COLO668 (cell line): Measurements from ENCODE around the gene SNRNP25.
"Not testable (repeated sequence)": the region's sequence is repeated elsewhere in the genome, so short reads cannot be mapped to it uniquely, and the experiment has no call there.

ENCODE experiments used
- DNase-seq: peaks from one replicate; lab custom pipeline; 2025; ENCODE audit not compliant: unreplicated experiment; lab: John Stamatoyannopoulos, UW

Gene SNRNP25

GRCh38 chr16:53346-54236, at the start of gene SNRNP25, which contains the start of gene POLR3K:
Gene SNRNP25 (plus strand): TSS chr16:53828. CDS start chr16:54017, 189 bp downstream.
Gene POLR3K (minus strand): TSS chr16:53608. CDS start chr16:53586, 22 bp downstream.
- peak; percentile 98 for DNase-seq

DNA sequence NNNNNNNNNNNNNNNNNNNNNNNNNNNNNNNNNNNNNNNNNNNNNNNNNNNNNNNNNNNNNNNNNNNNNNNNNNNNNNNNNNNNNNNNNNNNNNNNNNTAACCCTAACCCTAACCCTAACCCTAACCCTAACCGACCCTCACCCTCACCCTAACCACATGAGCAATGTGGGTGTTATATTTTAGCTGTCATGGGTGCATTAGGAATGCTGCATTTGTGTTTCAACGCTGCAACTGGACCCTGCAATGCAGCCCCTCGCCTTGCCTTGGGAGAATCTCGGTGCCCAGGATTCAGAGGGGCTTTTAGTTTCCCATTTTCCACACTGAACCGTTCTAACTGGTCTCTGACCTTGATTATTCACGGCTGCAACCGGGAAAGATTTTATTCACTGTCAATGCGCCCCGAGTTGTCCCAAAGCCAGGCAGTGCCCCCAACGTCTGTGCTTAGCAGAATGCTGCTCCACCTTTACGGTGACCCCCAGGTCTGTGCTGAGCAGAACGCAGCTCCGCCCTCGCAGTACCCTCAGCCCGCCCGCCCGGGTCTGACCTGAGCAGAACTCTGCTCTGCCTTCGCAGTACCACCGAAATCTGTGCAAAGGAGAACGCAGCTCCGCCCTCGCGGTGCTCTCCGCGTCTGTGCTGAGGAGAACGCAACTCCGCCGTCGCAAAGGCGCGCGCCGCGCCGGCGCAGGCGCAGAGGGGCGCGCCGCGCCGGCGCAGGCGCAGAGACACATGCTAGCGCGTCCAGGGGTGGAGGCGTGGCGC, 43.5 kb upstream of the SNRNP25 start:
- no peak for DNase-seq

DNA sequence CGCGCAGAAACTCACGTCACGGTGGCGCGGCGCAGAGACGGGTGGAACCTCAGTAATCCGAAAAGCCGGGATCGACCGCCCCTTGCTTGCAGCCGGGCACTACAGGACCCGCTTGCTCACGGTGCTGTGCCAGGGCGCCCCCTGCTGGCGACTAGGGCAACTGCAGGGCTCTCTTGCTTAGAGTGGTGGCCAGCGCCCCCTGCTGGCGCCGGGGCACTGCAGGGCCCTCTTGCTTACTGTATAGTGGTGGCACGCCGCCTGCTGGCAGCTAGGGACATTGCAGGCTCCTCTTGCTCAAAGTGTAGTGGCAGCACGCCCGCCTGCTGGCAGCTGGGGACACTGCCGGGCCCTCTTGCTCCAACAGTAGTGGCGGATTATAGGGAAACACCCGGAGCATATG, 42.9 kb upstream of the SNRNP25 start:
- peak; percentile 75 for DNase-seq

DNA sequence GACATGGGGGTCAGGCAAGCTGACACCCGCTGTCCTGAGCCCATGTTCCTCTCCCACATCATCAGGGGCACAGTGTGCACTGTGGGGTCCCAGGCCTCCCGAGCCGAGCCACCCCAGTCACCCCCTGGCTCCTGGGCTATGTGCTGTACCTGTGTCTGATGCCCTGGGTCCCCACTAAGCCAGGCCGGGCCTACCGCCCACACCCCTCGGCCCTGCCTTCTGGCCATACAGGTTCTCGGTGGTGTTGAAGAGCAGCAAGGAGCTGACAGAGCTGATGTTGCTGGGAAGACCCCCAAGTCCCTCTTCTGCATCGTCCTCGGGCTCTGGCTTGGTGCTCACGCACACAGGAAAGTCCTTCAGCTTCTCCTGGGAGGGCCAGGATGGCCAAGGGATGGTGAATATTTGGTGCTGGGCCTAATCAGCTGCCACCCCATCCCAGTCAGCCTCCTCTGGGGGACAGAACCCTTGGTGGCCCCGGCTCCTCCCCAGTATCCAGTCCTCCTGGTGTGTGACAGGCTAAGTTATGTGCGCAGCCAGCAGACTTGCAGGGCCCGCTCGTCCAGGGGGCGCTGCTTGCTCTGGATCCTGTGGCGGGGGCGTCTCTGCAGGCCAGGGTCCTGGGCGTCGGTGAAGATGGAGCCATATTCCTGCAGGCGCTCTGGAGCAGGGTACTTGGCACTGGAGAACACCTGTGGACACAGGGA, 36.4 kb upstream of the SNRNP25 start:
- DNase-seq, result not testable (repeated sequence)

DNA sequence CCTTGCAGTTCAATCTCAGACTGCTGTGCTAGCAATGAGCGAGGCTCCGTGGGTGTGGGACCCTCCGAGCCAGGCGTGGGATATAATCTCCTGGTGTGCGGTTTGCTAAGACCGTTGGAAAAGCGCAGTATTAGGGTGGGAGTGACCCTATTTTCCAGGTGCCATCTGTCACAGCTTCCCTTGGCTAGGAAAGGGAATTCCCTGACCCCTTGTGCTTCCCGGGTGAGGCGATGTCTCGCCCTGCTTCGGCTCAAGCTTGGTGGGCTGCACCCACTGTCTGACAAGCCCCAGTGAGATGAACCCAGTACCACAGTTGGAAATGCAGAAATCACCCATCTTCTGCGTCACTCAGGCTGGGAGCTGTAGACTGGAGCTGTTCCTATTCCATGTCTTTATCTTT, 32.7 kb upstream of the SNRNP25 start:
- not testable (repeated sequence) for DNase-seq

- not testable (repeated sequence) for DNase-seq
These were observed 29.5 kb upstream of the SNRNP25 start for GRCh38 chr16:24151-24550.

DNA sequence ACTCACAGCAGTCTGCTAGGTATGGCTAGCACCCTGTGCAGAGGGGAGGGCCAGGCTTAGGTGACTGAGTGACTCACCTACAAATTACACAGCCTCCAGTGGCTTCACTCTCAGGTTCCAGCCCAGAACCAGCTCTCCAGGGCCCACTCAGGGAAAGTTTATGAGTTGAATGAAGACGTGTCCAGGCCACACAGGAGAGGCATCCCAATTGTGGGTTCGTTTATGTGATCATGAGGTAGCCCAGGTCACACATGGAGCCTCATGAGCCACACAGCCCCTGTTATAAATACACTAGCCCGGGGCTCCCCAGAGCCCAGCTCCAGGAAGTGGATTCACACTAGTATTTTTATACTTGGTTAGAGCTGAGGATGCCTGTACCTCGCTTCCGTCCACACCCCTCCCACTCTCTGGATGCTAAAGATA, 27.7 kb upstream of the SNRNP25 start:
- DNase-seq, result not testable (repeated sequence)

- DNase-seq, result peak; percentile 15
These were observed 23.0 kb upstream of the SNRNP25 start for GRCh38 chr16:30627-31026.

DNA sequence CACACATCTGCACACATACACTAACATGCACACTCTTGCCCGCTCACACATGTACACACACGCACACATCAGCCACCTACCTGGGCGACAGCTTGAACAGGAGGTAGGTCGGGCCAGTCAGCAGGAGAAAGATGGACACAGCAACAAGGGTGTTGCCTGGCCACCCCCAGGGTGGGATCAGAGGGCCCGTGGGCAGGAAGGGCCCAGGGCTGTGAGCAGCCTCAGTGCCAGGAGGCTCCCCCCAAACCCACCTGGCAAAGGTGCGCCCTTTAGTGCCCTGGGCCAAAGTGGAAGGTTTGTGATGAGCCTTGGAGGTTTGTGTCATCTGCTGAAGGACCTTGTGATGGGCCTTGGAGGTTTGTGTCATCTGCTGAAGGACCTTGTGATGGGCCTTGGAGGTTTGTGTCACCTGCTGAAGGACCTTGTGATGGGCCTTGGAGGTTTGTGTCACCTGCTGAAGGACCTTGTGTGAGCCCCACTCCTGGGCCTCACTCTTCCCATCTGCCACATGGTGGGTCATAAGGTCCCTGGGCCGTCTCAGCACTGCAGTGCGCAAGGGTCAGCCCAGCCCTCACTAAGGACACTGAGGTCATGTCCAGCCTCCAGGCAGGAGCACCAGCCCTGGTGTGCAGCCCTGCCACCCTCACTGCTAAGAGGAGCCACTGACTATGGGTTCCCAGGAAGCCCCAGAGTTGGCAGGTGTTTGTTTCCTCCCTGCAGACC, 20.3 kb upstream of the SNRNP25 start:
- DNase-seq, result not testable (repeated sequence)

DNA sequence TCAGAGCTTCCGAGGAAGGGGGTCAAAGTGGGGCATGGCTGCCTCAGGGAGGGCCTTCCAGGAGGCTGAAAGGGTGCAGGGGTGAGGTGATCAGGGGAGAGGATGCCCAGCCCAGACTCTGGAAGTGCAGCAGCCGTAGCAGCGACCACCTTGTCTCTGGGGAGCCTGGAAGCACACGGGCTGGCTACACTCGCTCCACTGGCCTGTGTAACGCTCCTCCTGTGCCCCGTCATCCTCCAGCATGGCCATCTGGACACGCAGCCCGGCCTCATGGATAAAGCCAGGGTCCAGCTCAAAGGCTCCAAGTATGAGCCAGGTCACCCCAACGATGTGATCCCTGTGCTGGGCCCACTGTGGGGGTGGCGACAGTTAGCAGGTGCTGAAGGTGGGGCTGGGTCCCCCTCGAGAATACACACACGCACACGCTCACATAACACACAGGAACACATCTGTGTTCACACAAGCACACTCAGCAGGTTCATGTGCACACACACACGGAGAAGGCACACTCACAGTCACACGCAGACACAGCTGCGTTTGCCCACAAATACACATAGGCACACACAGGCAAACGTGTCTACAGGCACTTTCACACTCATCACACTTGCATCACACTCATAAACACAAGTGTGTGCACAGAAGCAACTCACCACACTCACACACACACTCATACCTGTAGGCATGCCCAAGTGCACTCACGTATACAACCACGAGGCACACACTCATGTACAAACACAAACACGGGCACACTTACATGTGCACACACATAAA, 19.6 kb upstream of the SNRNP25 start:
- DNase-seq, result no peak

DNA sequence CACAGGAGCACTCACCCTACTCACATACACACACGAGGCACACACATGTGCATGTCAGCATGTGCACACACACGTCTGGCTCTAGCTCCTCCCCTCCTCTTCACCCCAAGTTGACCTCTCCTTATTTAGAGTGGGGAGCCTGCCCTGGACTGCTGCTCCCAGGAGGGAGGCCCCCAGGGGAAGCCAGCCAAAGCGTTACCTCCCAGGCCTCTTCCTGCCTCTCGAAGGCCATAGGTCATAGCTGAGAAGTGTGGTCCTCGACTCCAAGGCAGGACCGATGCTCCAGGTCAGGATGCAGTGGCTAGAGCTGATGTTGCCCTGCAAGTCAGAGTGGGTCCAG, 19.0 kb upstream of the SNRNP25 start:
- DNase-seq, result no peak

DNA sequence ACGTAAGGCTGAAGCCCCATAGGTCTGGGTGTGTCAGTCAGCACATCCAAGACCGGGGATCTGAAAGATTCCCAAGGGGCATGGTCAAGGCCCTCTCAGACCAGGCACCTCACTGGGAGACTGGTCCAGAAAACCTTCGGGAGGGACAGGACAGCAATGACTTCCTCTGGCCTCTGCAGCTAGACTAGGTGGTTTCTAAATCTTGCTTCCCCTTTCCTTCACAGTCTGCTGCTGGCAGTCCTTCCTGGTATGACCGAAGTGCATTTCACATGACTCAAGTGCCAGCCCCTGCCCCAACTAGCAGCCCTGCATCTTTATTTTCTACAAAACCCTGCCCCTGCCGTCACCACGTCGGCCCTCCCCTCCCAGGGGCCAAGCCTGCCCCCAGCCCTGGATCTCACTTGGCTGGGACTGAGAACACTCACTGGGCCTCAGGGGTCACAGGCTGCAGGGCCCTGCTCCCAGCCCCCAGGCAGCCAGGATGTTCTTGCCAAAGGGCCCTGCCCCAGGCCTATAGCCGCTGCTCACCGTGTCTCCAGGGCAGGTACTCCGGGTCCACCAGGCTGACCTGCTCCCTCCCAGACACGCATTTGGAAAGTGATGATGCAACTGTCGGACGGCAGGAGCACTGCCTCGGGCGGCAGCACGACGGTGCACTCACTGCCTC, 18.5 kb upstream of the SNRNP25 start:
- no peak for DNase-seq

GRCh38 chr16:35678-36305, 17.8 kb upstream of the SNRNP25 start:
- DNase-seq, result no peak

- DNase-seq, result peak; percentile 19
These were observed 17.2 kb upstream of the SNRNP25 start for GRCh38 chr16:36336-36984.

- no peak for DNase-seq
These were observed 16.1 kb upstream of the SNRNP25 start for GRCh38 chr16:37511-37910.

GRCh38 chr16:38206-38605, 15.4 kb upstream of the SNRNP25 start:
- not testable (repeated sequence) for DNase-seq

- peak; percentile 83 for DNase-seq
These were observed 14.4 kb upstream of the SNRNP25 start for GRCh38 chr16:38941-39892.
